Measurements from ENCODE around the gene TOP1. TPM values are rescaled to one million over a fixed set of nuclear protein-coding genes. Genes with fewer than 3 reads are reported as not detected.

The TOP1 gene
- total and polyA plus RNA-seq, 9 of the 15 experiments (the other 6 are each of a cell fraction or from before 2014, with no cell fraction given) = 26.4 to 127 (median 39.6) TPM

DNA sequence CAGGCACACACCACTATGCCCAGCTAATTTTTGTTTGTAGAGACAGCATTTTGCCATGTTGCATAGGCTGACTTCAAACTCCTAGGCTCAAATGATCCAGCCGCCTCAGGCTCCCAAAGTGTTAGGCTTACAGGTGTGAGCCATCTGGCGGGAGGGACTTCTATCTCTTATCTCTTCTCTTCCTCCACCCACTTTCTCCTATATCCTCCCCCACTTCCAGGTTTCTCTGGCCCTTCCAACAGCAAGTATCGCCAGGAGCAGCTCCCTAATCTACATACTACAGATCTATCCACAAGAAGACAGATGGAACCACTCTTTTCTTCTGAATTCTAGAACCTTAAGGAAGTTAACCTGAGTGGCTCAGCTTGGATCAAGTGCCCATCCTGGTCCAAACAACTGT is 5.1 kb upstream of the TOP1 start:
- intact Hi-C loops (cut with micrococcal nuclease) = no loop called here
- Histone ChIP-seq H3K4me1 (replicated peaks in 1 of 2; ENCODE audit: control insufficient read depth in 2 of 2, insufficient read depth in 2 of 2, low read length in 2 of 2) (peaks cover 15 to 18% of the 10 kb centered on the region in 2 experiments; a peak in 4 of 5 replicates), H2AFZ (ENCODE audit: low read depth, low read length) (peak overlapping the region; percentile 48), H3K79me2 (ENCODE audit: control insufficient read depth, insufficient read depth, low read length) (peaks cover 6% of the 10 kb centered on the region; the same call in 2 of the 3 replicates), H3K36me3 (ENCODE audit: control insufficient read depth, insufficient read depth, low read length) (no peaks in the 10 kb centered on the region), H3K9me1 (ENCODE audit: control insufficient read depth, insufficient read depth, low read length) (no peaks in the 10 kb centered on the region), H3K4me3 (no peak overlapping the region), H3K9me3 (replicated peaks; ENCODE audit: control insufficient read depth, insufficient read depth, low read depth, low read length) (no peaks in the 10 kb centered on the region), H3K9ac (ENCODE audit: insufficient read depth in 1 of 2, low read depth in 2 of 2, low read length in 2 of 2) (no peak overlapping the region; a peak in 1 of 4 replicates), H3K27ac (ENCODE audit: extremely low read depth, low read depth, low read length) (no peak overlapping the region), H4K20me1 (replicated peaks; ENCODE audit: control insufficient read depth, insufficient read depth, low read length) (no peaks in the 10 kb centered on the region), H3K4me2 (ENCODE audit: insufficient read depth, low read length) (peak overlapping the region; percentile 28; the same call in 1 of the 2 replicates), H3K27me3 (ENCODE audit: control insufficient read depth in 2 of 2, insufficient read depth in 2 of 2, low read length in 2 of 2) (no peaks in the 10 kb centered on the region)
- ATAC-seq (no peak), FAIRE-seq (peak; percentile 72), DNase-seq (ENCODE audit: extremely low read depth in 1 of 4, low spot score in 3 of 4) (peak in 1 of 4 experiments; percentile 64)
- 0% methylated on average over 3 of the region's 3 CpGs for WGBS (ENCODE audit: insufficient coverage, low coverage, missing lambda C conversion rate)
- ChIA-PET POLR2A (interaction anchor here (0.6 to 0.9 kb wide), 3 partner anchors 9 to 70 kb away, joined by 3 to 4 read pairs (median 4); no protein-coding TSS in a partner anchor), CTCF (ENCODE audit: low intra/inter-chr PET ratio) (no interaction called here)
- in situ Hi-C loops (cut with MboI) = no loop called here
- BruUV-seq (replicated peaks) = no TSS peak
- TF ChIP-seq THRB (CRISPR knock-in tag; conservative IDR thresholded peaks at IDR 0.05) (no peak), SOX6 (IDR thresholded peaks at IDR 0.05) (0 out of 2 replicates have a peak, but pooled peaks have one; percentile 11), LEF1 (IDR thresholded peaks at IDR 0.05) (no peak), ZEB2 (IDR thresholded peaks at IDR 0.05) (peak; percentile 82), ARID1B (IDR thresholded peaks at IDR 0.05) (peak; percentile 78), NELFE (IDR thresholded peaks at IDR 0.05; ENCODE audit: insufficient read depth, insufficient read length) (no peak), EGR1 (conservative IDR thresholded peaks at IDR 0.05) (peak; percentile 55), NR4A1 (CRISPR knock-in tag; IDR thresholded peaks at IDR 0.05) (no peak), NR4A1 (tag; IDR thresholded peaks at IDR 0.05) (no peak), EP300 (IDR thresholded peaks at IDR 0.05; ENCODE audit: low read length) (peak; percentile 44; the same call in 1 of the 2 replicates), KDM1A (IDR thresholded peaks at IDR 0.05) (no peak), TEAD4 (IDR thresholded peaks at IDR 0.05; ENCODE audit: low read length) (peak; percentile 82), TEAD4 (CRISPR knock-in tag; IDR thresholded peaks at IDR 0.05; ENCODE audit: borderline replicate concordance) (no peak), CBFA2T2 (conservative IDR thresholded peaks at IDR 0.05) (peak; percentile 85), L3MBTL2 (IDR thresholded peaks at IDR 0.05) (peak; percentile 64; the same call in 1 of the 2 replicates), NCOR1 (IDR thresholded peaks at IDR 0.05) (peak; percentile 67), KHSRP (IDR thresholded peaks at IDR 0.05) (no peak), NFIC (IDR thresholded peaks at IDR 0.05) (peak; percentile 28; the same call in 1 of the 2 replicates), ZNF184 (CRISPR knock-in tag; IDR thresholded peaks at IDR 0.05) (no peak), NBN (IDR thresholded peaks at IDR 0.05; ENCODE audit: low read depth) (no peak), SMARCA4 (IDR thresholded peaks at IDR 0.05) (peak; percentile 58; the same call in 1 of the 2 replicates), MTF1 (CRISPR knock-in tag; IDR thresholded peaks at IDR 0.05; ENCODE audit: borderline replicate concordance) (no peak), ZBTB34 (CRISPR knock-in tag; IDR thresholded peaks at IDR 0.05) (no peak)
- TF ChIP-seq, protein P1, sequence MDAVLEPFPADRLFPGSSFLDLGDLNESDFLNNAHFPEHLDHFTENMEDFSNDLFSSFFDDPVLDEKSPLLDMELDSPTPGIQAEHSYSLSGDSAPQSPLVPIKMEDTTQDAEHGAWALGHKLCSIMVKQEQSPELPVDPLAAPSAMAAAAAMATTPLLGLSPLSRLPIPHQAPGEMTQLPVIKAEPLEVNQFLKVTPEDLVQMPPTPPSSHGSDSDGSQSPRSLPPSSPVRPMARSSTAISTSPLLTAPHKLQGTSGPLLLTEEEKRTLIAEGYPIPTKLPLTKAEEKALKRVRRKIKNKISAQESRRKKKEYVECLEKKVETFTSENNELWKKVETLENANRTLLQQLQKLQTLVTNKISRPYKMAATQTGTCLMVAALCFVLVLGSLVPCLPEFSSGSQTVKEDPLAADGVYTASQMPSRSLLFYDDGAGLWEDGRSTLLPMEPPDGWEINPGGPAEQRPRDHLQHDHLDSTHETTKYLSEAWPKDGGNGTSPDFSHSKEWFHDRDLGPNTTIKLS (IDR thresholded peaks at IDR 0.05; ENCODE audit: borderline replicate concordance, low read depth) = no peak
